Mesenchymal stem cell (in vitro differentiated cells and primary cell): ENCODE measurements around the gene LAPTM4A.

Experiments
- DNase-seq: peaks from one replicate; pipeline ENCODE4 v3.0.0-alpha.2; 2013
- H2AFZ ChIP-seq: one replicate; pipeline ENCODE4 v1.6.1; 2013; ENCODE audit warnings: low read depth, mild to moderate bottlenecking, control low read depth, inconsistent platforms, low read length, moderate library complexity
- H2AK5ac ChIP-seq: 2 replicates; pipeline ENCODE4 v1.6.1; 2013; ENCODE audit warnings: low read length, moderate library complexity, mild to moderate bottlenecking, inconsistent platforms; ENCODE audit not compliant: severe bottlenecking
- H2BK120ac ChIP-seq: one replicate; pipeline ENCODE4 v1.6.1; 2013; ENCODE audit warnings: low read depth, mild to moderate bottlenecking, inconsistent platforms, low read length, moderate library complexity
- H2BK12ac ChIP-seq, 2 experiments: one replicate each; pipeline ENCODE4 v1.6.1; 2013; ENCODE audit warnings: inconsistent platforms in 2 of 2, low read length in 2 of 2, mild to moderate bottlenecking in 2 of 2, moderate library complexity in 2 of 2, control low read depth in 1 of 2
- H2BK15ac ChIP-seq: one replicate; pipeline ENCODE4 v1.6.1; 2013; ENCODE audit warnings: mild to moderate bottlenecking, low read depth, inconsistent platforms; ENCODE audit not compliant: poor library complexity, severe bottlenecking
- H2BK5ac ChIP-seq: 2 replicates; pipeline ENCODE4 v1.6.1; 2013; ENCODE audit warnings: low read depth, mild to moderate bottlenecking, low read length, control low read depth, inconsistent platforms; ENCODE audit not compliant: poor library complexity, severe bottlenecking
- H3K14ac ChIP-seq, 2 experiments: one replicate each; pipeline ENCODE4 v1.6.1; 2013; ENCODE audit warnings: inconsistent platforms in 2 of 2, low read length in 2 of 2, control low read depth in 1 of 2, mild to moderate bottlenecking in 1 of 2, moderate library complexity in 1 of 2
- H3K18ac ChIP-seq, 2 experiments: one replicate each; pipeline ENCODE4 v1.6.1; 2013; ENCODE audit warnings: inconsistent platforms in 2 of 2, low read length in 2 of 2, control low read depth in 1 of 2, low read depth in 1 of 2, mild to moderate bottlenecking in 1 of 2
- H3K23ac ChIP-seq, 2 experiments: one replicate each; pipeline ENCODE4 v1.6.1; 2013; ENCODE audit warnings: inconsistent platforms in 2 of 2, low read length in 2 of 2, mild to moderate bottlenecking in 2 of 2, moderate library complexity in 2 of 2, control low read depth in 1 of 2
- H3K27ac ChIP-seq: 2 replicates; pipeline ENCODE4 v1.5.1; 2013; ENCODE audit warnings: mild to moderate bottlenecking, moderate library complexity, low read length, control low read depth, inconsistent platforms; ENCODE audit not compliant: poor library complexity, severe bottlenecking
- H3K27me3 ChIP-seq, 2 experiments: 2 replicates each; pipeline versions ENCODE4 v1.6.1 to v1.7.0; 2013; ENCODE audit warnings: low read length in 2 of 2, mild to moderate bottlenecking in 2 of 2, moderate library complexity in 2 of 2, control low read depth in 1 of 2, inconsistent platforms in 1 of 2; ENCODE audit not compliant: control insufficient read depth in 1 of 2, insufficient read depth in 1 of 2
- H3K36me3 ChIP-seq, 2 experiments: 2 replicates each; pipeline versions ENCODE4 v1.6.1 to v1.7.0; 2013; ENCODE audit warnings: low read length in 2 of 2, control low read depth in 1 of 2, inconsistent platforms in 1 of 2, low read depth in 1 of 2, mild to moderate bottlenecking in 1 of 2; ENCODE audit not compliant: insufficient read depth in 2 of 2, control insufficient read depth in 1 of 2
- H3K4ac ChIP-seq, 2 experiments: one replicate each; pipeline ENCODE4 v1.6.1; 2013; ENCODE audit warnings: inconsistent platforms in 2 of 2, low read length in 2 of 2, mild to moderate bottlenecking in 2 of 2, moderate library complexity in 2 of 2, control low read depth in 1 of 2, low read depth in 1 of 2
- H3K4me1 ChIP-seq: 2 replicates; pipeline ENCODE4 v1.6.1; 2013; ENCODE audit warnings: low read depth, low read length, control low read depth; ENCODE audit not compliant: control insufficient read depth, insufficient read depth
- H3K4me2 ChIP-seq: 2 replicates; pipeline ENCODE4 v1.6.1; 2013; ENCODE audit warnings: low read length, mild to moderate bottlenecking, inconsistent platforms; ENCODE audit not compliant: poor library complexity, severe bottlenecking
- H3K4me3 ChIP-seq, 2 experiments: 2 replicates each; pipeline versions ENCODE4 v1.5.1 to v1.7.0; 2013; ENCODE audit warnings: low read length in 2 of 2, mild to moderate bottlenecking in 2 of 2, control low read depth in 1 of 2, low read depth in 1 of 2; ENCODE audit not compliant: insufficient read depth in 1 of 2
- H3K79me1 ChIP-seq: replicated peaks from 2 replicates; pipeline ENCODE4 v1.6.1; 2013; ENCODE audit warnings: mild to moderate bottlenecking, control low read depth, low read length, inconsistent platforms; ENCODE audit not compliant: poor library complexity, severe bottlenecking
- H3K9ac ChIP-seq: 2 replicates; pipeline ENCODE4 v1.7.0; 2013; ENCODE audit warnings: mild to moderate bottlenecking, low read length, moderate library complexity
- H3K9me3 ChIP-seq: 2 replicates; pipeline ENCODE4 v1.7.0; 2013; ENCODE audit warnings: mild to moderate bottlenecking, low read length; ENCODE audit not compliant: control insufficient read depth
- H4K8ac ChIP-seq: one replicate; pipeline ENCODE4 v1.6.1; 2013; ENCODE audit warnings: inconsistent platforms, mild to moderate bottlenecking, low read length, moderate library complexity
- H4K91ac ChIP-seq: one replicate; pipeline ENCODE4 v1.6.1; 2013; ENCODE audit warnings: mild to moderate bottlenecking, low read length, inconsistent platforms
- WGBS: methylation state at CpG from one replicate; pipeline ENCODE4 v1.1.7; 2013; ENCODE audit warnings: mixed read lengths; 5-methylcytosine and 5-hydroxymethylcytosine counted together

The LAPTM4A gene

GRCh38 chr2:20040489-20041172 is 10.8 kb downstream of the LAPTM4A start:
- Histone ChIP-seq H3K18ac (no peak overlapping the region), H3K23ac (no peak overlapping the region), H3K4ac (no peak overlapping the region), H3K4me3 (no peak overlapping the region), H2BK15ac (no peak overlapping the region), H2BK12ac (no peak overlapping the region), H3K27ac (peak overlapping the region; percentile 53), H2BK120ac (no peak overlapping the region), H3K79me1 (peaks cover 10% of the 10 kb centered on the region), H3K4me1 (peaks cover 12% of the 10 kb centered on the region), H3K4me2 (no peak overlapping the region), H3K9ac (peak overlapping the region; percentile 14), H2AK5ac (peak overlapping the region; percentile 82), H3K14ac (no peak overlapping the region), H2AFZ (no peak overlapping the region), H2BK5ac (no peak overlapping the region), H3K36me3 (peaks cover 21 to 52% of the 10 kb centered on the region in 2 experiments), H3K27me3 (no peaks in the 10 kb centered on the region), H3K9me3 (no peaks in the 10 kb centered on the region), H4K91ac (no peak overlapping the region), H4K8ac (no peak overlapping the region)
- no peak for DNase-seq
- WGBS: 100% methylated on average over 1 of the region's 8 CpGs

DNA sequence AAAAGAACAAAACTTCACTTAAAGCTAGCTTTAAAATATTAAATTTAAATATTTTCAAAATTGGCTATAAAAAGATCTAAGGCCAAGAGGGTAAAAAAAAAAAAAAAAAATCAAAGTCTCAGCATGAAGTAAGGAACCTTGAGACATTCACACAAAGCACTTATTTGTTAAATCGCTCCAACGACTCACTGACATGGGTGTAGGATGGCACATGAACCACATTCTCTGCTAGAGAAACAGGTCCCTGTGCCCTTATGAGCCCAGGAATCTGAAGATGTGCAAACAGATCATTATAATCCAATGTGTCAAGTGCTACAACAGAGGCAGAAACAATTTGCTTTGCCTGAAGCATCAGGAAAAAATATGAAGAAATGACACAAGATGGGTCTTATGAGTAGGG is 13.8 kb downstream of the LAPTM4A start:
- WGBS: 96% methylated on average over 2 of the region's 2 CpGs

GRCh38 chr2:20035955-20036666 is 15.3 kb downstream of the LAPTM4A start:
- H3K14ac ChIP-seq: no peak overlapping the region
- H2AK5ac ChIP-seq: no peak overlapping the region
- DNase-seq: no peak
- peaks cover 34 to 98% of the 10 kb centered on the region in 2 experiments for H3K36me3 ChIP-seq
- no peak overlapping the region for H3K4me2 ChIP-seq
- H3K23ac ChIP-seq: no peak overlapping the region
- H3K4me1 ChIP-seq: peaks cover 4% of the 10 kb centered on the region
- H3K4ac ChIP-seq: no peak overlapping the region
- no peak overlapping the region for H2BK12ac ChIP-seq
- no peak overlapping the region for H2AFZ ChIP-seq
- H3K4me3 ChIP-seq: no peak overlapping the region
- no peak overlapping the region for H2BK15ac ChIP-seq
- no peaks in the 10 kb centered on the region for H3K27me3 ChIP-seq
- no peak overlapping the region for H2BK5ac ChIP-seq
- H4K8ac ChIP-seq: no peak overlapping the region
- no peak overlapping the region for H2BK120ac ChIP-seq
- peak overlapping the region; percentile 41 for H3K9ac ChIP-seq
- H3K79me1 ChIP-seq: peaks cover 24% of the 10 kb centered on the region
- peak overlapping the region; percentile 1 for H3K27ac ChIP-seq
- H3K18ac ChIP-seq: no peak overlapping the region
- no peak overlapping the region for H4K91ac ChIP-seq
- WGBS: 79% methylated on average over 4 of the region's 4 CpGs
- H3K9me3 ChIP-seq: no peaks in the 10 kb centered on the region

More for the DNA sequence above, 13.8 kb downstream of the LAPTM4A start:
- Histone ChIP-seq H3K18ac (no peak overlapping the region), H3K23ac (no peak overlapping the region), H2AK5ac (no peak overlapping the region), H2BK12ac (no peak overlapping the region), H2BK15ac (no peak overlapping the region), H2BK5ac (no peak overlapping the region), H3K27me3 (no peaks in the 10 kb centered on the region), H3K14ac (no peak overlapping the region), H2BK120ac (no peak overlapping the region), H4K91ac (no peak overlapping the region), H3K9me3 (no peaks in the 10 kb centered on the region), H4K8ac (no peak overlapping the region), H3K4me3 (no peak overlapping the region), H3K9ac (no peak overlapping the region), H3K4ac (no peak overlapping the region), H3K4me2 (no peak overlapping the region), H3K79me1 (peaks cover 23% of the 10 kb centered on the region), H3K27ac (no peak overlapping the region), H3K4me1 (peaks cover 6% of the 10 kb centered on the region), H2AFZ (no peak overlapping the region), H3K36me3 (peaks cover 34 to 82% of the 10 kb centered on the region in 2 experiments)
- DNase-seq: no peak

DNA sequence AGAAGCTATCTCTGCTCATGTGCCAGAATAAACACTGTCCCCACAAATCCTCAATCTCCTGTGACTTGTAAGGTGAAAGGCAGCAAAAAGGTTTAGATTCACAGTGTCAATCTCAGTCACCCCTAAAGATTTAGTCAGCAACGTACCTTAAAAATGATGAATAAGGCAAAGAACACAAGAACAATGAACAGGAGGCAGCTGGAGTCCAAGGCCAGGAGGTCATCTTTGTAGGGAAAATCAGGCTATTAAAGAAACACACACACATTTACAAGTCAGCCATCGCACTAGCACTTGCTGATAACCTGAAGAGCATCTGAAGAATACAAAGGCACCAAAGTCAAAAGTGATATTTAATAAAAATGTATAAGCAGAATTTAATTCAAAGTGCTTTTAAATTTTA is 16.6 kb downstream of the LAPTM4A start:
- H3K9me3 ChIP-seq: no peaks in the 10 kb centered on the region
- H3K18ac ChIP-seq: no peak overlapping the region
- H2AFZ ChIP-seq: no peak overlapping the region
- 89% methylated on average over 1 of the region's 2 CpGs for WGBS
- H3K27me3 ChIP-seq: no peaks in the 10 kb centered on the region
- H3K14ac ChIP-seq: no peak overlapping the region
- no peak overlapping the region for H3K9ac ChIP-seq
- peaks cover 23% of the 10 kb centered on the region for H3K79me1 ChIP-seq
- no peak overlapping the region for H2AK5ac ChIP-seq
- peaks cover 4% of the 10 kb centered on the region for H3K4me1 ChIP-seq
- no peak overlapping the region for H3K4ac ChIP-seq
- no peak for DNase-seq
- H3K4me2 ChIP-seq: no peak overlapping the region
- no peak overlapping the region for H2BK120ac ChIP-seq
- H3K4me3 ChIP-seq: no peak overlapping the region
- no peak overlapping the region for H4K91ac ChIP-seq
- H4K8ac ChIP-seq: no peak overlapping the region
- H3K27ac ChIP-seq: no peak overlapping the region
- peaks cover 41 to 100% of the 10 kb centered on the region in 2 experiments for H3K36me3 ChIP-seq
- no peak overlapping the region for H2BK5ac ChIP-seq
- no peak overlapping the region for H2BK15ac ChIP-seq
- H3K23ac ChIP-seq: no peak overlapping the region
- no peak overlapping the region for H2BK12ac ChIP-seq
